GM19239 (cell line): ENCODE measurements around the gene HIVEP3.
"Not testable (repeated sequence)": the region's sequence is repeated elsewhere in the genome, so short reads cannot be mapped to it uniquely, and the experiment has no call there.

Experiments used
- DNase-seq: peaks from one replicate; pipeline ENCODE4 v3.0.0; 2011; ENCODE audit warnings: low spot score; ENCODE audit not compliant: insufficient read length
- FAIRE-seq: peaks from 2 replicates; lab custom pipeline; 2011; peaks lifted over from hg19 to GRCh38; lab: Jason Lieb, UNC

The HIVEP3 gene

DNA sequence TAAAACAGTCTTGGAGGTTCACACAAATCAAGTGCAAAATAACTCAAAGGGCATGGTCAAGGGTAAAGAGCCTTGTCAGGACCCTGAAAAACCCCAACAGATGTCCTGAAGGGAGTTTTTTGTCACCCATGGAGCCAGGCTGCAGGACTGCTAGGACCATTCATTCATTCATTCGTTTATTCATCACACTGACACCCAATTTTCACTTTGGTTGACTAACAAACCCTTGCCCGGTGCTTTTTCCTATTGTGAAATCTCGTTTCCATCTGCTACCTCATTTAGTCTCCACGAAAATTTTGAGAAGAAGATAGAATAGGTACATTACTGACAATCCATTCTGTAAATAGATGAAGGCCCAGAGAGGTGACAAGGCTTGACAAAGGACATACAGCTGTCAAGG is 216.0 kb downstream of the HIVEP3 start:
- FAIRE-seq (peak; percentile 56), DNase-seq (no peak)

DNA sequence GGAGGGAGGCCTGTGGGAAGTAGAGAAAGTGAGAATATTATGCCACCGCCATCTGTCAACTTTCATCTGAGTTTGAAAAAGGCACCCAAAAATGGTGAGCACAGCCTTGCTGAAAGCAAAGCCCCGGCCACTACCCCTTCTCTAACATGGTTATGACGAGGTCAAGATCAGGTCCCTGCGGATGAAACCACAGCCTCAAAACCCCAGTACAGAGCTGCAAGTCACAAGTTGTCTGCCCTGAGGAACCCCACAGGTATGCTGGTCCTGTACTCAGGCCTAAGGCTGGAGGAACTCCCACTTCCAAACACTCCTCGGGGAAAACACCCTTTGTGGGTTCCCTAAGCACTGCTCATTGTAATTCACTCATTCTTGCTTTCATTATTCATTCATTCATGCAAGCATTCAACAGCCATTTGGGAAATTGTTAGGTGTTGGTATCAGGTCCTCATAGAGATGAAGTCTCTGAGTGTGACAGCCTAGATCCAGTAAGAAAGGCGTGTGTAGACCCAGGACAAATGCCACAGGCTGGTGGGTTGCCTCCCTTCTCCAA is 217.7 kb downstream of the HIVEP3 start:
- FAIRE-seq: no peak

DNA sequence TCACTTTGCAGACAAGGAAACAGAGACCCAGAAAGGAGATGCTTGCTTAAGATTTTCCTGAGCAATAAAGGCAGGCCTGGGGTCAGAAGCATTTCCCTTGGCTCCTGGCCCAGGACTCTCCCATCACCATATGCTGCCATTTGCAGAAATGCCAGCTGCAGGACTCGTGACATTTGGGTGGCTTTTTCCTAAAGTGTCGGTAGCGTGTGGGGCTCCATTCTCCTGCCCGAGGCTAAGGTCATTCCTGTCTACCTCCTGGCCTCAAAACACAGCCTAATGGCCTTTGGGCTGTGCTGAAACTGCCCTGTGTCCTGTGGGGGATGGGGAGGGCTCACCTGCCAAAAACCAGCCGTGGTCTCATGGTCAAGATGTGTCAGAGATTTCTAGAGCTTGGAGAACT is 218.1 kb downstream of the HIVEP3 start:
- FAIRE-seq: no peak
- DNase-seq: no peak

More for the DNA sequence above, 217.7 kb downstream of the HIVEP3 start:
- DNase-seq: no peak

DNA sequence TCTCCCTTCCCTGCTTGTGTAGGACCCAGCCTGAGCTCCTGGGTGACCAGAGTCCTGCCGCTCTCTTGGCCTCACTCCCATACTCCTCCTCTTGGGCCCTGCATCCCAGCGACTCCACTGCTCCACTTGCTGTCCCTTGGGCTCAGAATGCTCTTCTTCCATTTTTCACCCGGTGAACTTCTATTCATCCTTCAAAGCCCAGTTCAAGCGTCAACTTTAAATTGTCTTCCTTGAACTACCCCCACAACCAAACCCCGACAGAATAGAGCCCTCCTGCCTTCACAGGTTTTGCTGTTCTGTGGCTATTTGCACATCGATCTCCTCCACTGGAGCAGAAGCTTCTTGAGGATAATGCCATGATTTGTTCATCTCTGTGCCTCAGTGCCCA is 218.9 kb downstream of the HIVEP3 start:
- FAIRE-seq: no peak

DNA sequence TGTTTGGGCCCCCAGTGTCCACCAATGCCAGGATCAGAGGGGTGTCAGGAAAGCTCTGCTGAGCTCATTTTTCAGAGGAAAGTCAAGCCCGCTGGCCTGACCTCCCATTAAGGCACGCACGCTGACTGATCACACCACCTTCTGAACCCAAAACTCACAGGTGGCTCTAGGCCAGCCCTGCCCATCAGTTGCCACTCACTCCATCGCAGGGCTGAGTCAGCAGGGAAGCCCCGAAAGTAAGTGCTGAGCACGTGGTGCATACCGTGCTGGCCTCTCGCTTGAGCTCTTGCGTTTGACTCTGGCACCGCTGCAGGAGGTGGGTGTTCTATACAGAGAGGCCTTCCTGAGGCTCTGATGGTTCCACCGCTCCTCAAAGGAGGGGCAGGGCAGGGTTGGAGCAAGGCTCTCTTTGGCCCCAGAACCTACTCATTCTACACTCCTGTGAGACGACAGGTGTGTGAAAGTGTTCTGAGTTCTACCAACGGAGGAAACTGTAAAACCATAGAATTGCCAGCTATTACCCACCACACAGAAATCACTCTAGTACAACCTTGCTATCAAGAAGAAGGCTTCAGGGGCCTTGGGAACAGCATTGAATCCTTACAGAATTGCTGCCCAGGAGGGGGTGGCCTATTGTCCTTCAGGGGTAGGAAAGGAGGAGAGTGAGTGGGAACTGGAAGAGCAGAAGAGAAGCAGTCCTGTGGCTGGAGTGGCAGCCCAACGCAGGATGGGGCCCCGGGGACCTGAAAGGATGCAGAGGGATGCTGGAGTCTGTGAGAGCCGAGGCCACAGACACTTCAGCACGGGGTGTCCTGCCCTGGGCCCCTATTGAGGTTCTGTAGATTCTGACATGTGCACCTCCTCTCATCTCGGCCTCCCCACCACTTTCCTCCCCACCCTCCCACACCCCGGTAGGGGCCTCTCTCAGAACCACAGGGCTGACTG is 219.5 kb downstream of the HIVEP3 start:
- FAIRE-seq (peak; percentile 93), DNase-seq (peak; percentile 40)

More for the DNA sequence above, 218.9 kb downstream of the HIVEP3 start:
- DNase-seq: no peak

DNA sequence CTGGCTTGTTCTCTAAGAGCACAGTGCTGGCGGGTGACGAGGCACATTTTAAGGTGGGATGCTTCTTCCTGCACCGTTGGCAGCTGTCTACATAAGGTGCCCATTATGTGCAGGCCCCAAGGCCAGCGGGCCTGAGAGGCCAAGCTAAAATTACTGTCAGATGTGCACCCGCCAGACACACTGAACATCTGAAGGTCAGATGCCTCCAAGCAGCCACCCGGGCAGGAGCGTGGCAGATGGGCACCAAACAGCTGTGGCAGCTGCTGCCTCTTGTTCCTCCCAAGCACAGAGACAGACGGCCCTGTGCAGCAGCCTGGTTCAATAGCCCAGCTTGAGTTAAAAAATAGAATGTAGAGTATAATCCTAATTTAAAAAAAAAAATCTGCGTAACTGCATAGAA is 222.3 kb downstream of the HIVEP3 start:
- DNase-seq (no peak), FAIRE-seq (no peak)

DNA sequence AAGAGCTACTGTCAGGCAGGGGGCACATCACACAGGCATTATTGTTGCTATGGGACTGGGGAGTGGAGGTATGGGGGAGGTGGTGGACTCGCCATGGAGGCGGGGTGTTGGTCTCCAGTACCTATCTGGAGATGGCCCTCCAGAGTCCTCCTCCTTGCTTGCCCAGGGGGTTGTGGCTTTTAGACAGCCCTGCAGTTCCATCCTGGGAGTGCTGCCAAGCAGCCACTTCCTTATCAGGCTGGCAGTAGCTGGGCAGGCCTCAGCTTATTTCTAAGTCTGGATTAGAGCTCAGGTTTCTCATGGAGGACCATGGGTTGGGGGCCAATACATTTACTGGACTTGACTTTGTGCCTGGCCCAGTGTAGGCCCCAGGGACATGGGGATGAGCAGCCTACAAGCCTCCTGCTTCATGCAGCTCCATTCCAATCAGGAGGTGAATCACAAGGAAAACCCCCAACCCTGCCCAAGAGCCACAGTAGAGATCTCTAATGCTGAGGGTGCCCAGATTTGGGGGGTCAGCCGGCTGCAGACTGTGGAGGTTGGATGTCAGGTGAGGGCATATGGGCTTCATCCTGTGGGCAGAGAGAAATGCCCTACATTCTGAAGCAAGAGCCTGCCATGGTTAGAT is 223.5 kb downstream of the HIVEP3 start:
- FAIRE-seq (no peak), DNase-seq (no peak)

DNA sequence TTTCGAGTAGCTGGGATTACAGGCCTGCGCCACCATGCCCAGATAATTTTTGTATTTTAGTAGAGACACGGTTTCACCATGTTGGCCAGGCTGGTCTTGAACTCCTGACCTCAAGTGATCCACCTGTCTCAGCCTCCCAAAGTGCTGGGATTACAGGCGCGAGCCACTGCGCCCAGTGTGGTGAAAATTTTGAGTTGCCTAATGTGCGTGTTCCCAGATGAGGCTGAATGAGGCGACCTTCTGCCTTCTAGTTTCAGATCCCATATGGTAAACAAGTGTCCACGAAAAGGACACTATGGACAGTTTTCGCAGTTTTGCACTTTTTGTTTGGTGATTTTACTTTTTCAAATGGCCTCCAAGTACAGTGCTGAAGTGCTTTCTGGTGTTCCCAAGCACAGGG is 226.8 kb downstream of the HIVEP3 start:
- not testable (repeated sequence) for DNase-seq, FAIRE-seq

DNA sequence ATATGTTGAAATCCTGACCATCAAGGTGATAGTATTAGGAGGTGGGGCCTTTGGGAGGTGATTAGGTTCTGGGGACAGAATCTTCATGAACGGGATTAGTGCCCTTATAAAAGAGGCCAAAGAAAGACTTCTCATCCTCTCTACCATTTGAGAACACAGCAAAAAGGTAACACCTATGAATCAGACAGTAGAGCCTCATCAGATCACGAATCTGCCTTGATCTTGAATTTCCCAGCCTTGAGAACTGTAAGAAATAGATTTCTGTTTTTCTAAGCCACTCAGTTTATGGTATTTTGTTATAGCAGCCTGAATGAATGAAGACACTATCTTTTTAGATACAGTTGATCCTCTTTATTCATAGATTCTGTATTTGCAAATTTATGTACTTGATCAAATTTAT is 227.3 kb downstream of the HIVEP3 start:
- no peak for DNase-seq
- FAIRE-seq: no peak

DNA sequence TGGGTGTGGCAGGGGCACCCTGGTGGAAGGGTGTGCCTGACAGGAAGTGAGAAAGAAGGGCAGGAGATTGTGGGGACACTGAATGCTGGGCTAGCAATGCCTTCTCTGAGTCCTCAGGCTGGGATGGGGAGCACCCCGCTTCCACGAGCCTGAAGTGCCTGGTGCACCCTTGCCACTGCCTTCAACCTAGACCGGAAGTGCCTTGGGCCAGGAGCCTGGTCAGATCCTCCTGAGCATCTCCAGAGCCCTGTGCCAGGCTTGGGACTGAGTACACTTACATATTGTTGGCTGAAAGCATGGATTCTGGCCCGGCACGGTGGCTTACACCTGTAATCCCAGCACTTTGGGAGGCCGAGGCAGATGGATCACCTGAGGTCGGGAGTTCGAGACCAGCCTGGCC is 228.4 kb downstream of the HIVEP3 start:
- DNase-seq (no peak), FAIRE-seq (no peak)

DNA sequence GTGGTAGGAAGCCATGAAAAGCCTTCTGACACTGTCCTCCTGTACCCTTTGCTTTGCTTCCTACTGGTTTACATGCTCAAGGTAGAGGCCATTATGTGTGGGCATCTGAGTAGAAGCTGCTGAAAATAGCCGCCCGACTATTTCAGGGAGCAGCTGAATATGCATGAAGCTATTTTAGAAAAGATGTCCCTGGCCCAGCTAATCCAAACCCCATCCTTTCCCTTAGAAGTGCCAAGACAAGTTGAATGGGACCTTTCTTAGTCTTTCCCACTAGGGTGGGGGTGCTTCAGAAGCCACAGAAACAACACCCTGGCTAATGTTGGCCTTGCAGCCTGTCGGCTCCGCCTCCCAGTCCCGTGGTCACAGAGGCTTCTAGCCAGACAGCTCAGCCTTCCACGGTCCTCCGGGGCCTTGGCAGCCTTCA is 229.2 kb downstream of the HIVEP3 start:
- no peak for FAIRE-seq

DNA sequence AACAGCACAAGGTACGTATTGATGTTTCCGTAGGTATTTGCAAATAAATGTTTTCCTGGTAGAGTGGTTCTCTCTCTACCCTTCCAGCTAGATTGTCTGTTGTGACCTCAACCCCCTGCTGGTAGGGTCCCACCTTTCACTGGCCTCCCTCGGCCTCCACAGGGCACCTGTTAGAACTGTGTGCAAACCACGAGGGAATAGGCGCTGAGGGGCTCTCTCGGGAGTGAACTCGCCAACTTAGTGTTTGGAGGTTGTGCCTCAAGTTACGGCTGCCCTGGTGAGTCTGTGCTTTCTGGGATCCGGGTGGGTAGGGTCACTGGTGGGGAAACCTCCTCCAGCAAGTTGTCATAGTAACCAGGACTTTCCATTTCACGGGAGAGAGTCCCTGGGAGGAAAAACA is 229.6 kb downstream of the HIVEP3 start:
- FAIRE-seq (no peak), DNase-seq (no peak)

More for the DNA sequence above, 229.2 kb downstream of the HIVEP3 start:
- no peak for DNase-seq

DNA sequence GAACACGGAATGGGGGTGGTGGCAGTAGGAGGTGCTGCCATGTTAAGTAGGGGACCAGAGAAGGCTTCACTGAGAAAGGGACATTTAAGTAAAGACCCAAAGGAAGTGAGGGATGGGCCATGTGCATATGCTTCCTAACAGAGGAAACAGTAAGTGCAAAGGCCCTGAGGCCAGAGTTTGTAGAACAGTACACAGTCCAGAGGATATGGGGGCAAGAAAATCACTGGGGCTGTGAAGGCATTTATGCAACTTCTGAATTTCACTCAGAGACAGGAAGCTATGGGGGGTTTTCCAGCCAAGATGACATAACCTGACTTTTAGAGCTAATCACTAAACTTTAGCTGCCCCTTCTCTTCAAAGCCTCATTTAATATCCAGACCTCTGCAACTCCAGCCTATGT is 231.7 kb downstream of the HIVEP3 start:
- FAIRE-seq (no peak), DNase-seq (no peak)

DNA sequence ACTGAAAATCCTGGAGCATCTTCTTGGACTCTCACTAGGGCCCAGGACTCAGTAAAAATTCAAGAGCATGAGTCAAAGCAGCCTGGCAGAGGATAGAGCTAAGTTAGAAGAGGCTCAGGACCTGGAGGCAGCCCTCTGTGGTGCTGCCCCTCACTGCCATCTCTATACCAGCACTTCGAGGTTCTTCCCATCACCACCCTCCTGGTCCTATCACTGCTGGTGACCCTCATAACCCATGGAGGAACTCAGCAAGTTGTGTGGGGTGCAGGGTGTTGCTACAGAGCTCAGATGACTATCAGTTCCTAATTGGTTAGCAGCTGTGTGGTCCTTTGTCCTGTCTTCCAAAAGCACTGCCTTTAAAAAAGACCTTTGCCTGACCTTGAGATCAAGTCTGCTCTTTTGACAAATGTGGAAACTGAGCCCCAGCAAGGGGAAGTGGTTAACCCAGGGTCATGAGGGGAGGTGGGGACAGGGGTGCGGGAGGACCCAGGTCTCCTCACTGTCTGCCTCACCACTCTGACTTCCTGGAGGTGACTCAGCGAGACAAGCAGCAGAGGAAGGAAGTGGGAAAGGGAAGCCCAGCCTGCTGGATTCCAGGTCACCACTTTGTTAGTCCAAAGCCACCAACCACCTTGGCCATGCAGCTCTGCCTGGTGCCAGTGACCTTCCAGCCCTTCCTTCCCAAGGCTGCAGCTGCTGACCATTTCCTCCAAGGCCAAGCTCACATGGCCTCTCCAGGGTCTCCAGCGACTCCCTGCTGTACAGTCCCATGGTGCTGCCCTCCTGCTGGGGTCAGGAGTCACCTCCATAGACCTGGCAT is 234.8 kb downstream of the HIVEP3 start:
- DNase-seq: no peak
- peak; percentile 42 for FAIRE-seq

DNA sequence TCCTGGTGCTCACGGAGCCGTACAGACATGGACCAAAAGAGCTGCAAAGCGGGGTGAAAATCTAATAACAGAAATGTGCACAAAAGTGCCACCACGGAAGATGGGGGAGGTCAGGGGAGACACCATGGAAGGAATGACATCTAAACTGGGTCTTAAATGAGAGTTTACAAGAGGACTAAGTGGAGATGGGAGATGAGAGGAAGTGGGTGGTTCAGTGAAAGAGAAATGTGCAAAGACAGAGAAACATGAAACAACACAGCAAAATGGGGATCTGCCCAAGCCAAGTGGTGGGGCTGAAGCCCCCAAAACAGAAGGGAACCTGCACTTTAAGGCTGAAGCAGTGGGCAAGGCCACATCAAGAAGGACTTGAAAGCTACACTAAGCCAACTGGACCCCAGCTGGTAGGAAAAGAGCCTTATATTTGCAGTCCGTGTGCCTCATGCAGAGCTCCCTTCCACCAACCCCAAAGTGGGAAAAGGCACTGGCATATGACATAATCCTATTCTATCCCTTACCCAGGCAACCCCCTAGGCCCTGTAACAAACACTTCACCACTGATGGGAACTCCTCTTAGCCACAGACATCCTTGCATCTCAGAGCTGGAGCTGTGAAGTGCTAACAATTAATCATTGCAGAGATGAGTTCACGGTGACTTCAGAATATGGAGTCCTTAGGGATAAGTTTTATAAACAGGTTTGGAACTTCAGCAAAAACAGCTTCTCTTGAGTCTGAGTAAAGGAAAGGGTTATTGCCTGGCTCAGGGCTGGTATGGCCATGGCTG is 235.7 kb downstream of the HIVEP3 start:
- no peak for DNase-seq
- no peak for FAIRE-seq

DNA sequence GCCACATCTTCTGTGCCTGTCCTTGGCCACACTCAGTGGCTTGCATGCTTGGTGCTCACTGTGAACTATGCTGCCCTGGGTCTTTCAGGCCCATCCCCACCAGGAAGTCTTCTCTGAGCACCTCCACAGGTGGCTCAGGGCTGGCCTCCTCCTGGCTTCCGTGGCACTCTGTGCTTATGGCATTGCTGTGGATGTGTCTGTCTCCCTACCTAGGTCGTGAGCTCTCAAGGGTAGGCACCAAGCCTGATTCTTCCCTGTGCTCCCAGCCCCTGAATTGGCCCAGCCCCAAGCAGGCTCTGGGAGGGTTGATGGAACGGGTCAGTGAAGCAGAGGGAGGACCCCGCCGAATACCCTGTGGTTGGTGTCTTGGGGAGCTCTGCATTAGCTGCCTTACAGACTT is 236.6 kb downstream of the HIVEP3 start:
- DNase-seq: no peak
- no peak for FAIRE-seq

DNA sequence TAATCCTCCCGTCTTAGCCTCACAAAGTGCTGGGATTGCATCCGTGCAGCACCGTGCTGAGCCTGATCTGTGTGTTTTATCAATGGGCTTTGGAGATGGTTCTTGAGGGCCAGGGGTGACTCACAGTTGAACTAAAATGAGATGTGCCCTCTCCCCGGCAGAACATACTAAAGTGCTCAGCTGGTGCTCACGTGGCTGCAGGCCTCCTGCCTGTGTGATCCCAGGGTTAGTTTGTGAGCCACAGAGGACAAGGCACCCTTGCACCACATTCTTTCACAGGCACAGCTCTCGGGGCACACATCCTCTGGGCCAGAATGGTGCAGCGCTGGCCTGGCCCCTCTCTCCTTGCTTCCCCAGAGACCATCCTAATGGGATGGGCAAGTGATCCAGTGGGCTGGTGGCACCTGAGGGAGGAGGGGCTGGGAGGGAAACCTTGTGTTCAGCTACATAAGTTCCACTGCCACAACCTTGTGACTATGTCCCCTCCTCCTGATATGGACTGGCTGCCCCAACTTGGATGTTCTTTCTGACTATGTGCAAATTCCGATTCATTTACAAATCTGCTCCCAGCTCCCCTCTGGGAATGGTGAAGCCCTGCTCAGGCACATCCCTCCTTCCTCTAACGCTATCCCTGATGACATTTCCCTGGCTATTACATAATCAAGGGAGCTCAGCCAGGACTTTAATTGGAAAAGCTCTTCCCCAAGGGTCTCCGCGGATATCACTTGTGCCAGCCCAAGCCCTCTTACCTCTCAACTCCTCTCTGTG is 237.2 kb downstream of the HIVEP3 start:
- DNase-seq: no peak

DNA sequence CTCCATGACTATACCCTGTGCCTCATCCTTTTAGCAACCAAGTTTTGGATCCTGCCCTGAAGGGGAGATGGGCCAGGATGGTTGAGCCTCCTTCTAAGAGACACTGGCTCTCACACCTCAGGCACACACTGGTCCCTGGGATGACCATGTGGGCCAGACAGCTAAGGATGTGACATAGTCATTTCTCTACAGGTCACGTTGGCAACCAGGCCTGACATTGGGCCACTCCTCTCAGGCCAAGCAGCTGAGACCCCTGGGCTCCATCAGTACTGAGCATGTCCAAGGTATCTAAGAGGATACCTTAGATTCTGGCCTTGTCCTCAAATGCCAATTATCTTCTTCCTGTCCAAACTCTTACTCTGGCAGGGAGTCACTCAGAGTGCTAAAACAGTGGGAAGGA is 238.7 kb downstream of the HIVEP3 start:
- FAIRE-seq (no peak), DNase-seq (no peak)

More for the DNA sequence above, 237.2 kb downstream of the HIVEP3 start:
- FAIRE-seq: no peak

DNA sequence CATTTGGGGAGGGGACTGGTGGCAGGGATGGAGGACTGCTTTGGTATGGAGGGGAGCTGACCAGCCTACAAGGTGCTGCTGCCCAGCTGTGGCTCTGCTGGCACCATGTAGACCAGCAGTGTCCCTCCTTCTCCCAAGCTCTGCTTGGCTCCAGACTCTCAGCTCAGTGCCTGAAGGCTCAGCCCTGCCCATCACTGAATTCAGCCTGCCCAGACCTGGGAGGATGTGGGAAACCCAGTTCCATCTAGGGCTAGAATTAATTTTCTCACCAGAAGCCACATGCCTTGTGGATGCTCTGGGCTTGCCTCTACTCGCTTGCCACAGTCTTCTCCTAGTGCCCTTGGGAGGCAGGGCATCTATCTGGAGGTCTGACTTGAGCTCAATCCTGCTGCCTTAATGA is 239.2 kb downstream of the HIVEP3 start:
- DNase-seq: no peak
- FAIRE-seq: no peak
